Central memory CD4-positive, alpha-beta T cell (primary cell): ENCODE data around the gene ITGAE.

Experiments
- DNase-seq: peaks from one replicate; pipeline ENCODE4 v3.0.0; 2022

The ITGAE gene

GRCh38 chr17:3815925-3816324 is 14.9 kb upstream of the ITGAE start:
- DNase-seq: no peak

- DNase-seq: no peak
These were observed 14.1 kb upstream of the ITGAE start for GRCh38 chr17:3815122-3815521.

- DNase-seq: no peak
These were observed 13.4 kb upstream of the ITGAE start for GRCh38 chr17:3814361-3814760.

GRCh38 chr17:3813171-3813570 is 12.2 kb upstream of the ITGAE start:
- no peak for DNase-seq

GRCh38 chr17:3812771-3813170 is 11.8 kb upstream of the ITGAE start:
- no peak for DNase-seq

GRCh38 chr17:3812284-3812683 is 11.3 kb upstream of the ITGAE start:
- no peak for DNase-seq

GRCh38 chr17:3810019-3810418 is 9.0 kb upstream of the ITGAE start:
- DNase-seq: no peak

GRCh38 chr17:3809135-3809534 is 8.1 kb upstream of the ITGAE start:
- DNase-seq: no peak

GRCh38 chr17:3808701-3809100 is 7.7 kb upstream of the ITGAE start:
- no peak for DNase-seq

GRCh38 chr17:3805581-3805980 is 4.6 kb upstream of the ITGAE start:
- no peak for DNase-seq

- no peak for DNase-seq
These were observed 3.5 kb upstream of the ITGAE start for GRCh38 chr17:3804503-3804931.

GRCh38 chr17:3803308-3803640 is 2.3 kb upstream of the ITGAE start:
- no peak for DNase-seq

- DNase-seq: no peak
These were observed 1.7 kb upstream of the ITGAE start for GRCh38 chr17:3802461-3803307.

- no peak for DNase-seq
These were observed 804 bp upstream of the ITGAE start for GRCh38 chr17:3801792-3802191.

GRCh38 chr17:3801347-3801746 is 359 bp upstream of the ITGAE start:
- no peak for DNase-seq

GRCh38 chr17:3799181-3799945 is 1.6 kb downstream of the ITGAE start:
- no peak for DNase-seq

- no peak for DNase-seq
These were observed 2.5 kb downstream of the ITGAE start for GRCh38 chr17:3798273-3799180.

- no peak for DNase-seq
These were observed 4.2 kb downstream of the ITGAE start for GRCh38 chr17:3796822-3797170.

- DNase-seq: peak; percentile 71
These were observed 4.7 kb downstream of the ITGAE start for GRCh38 chr17:3796110-3796821.

- DNase-seq: peak; percentile 19
These were observed 5.4 kb downstream of the ITGAE start for GRCh38 chr17:3795390-3796102.

- DNase-seq: peak; percentile 26
These were observed 6.2 kb downstream of the ITGAE start for GRCh38 chr17:3794557-3795389.
